ENCODE data around the gene DSN1.

DSN1 gene

GRCh38 chr20:36754656-36755222 lies 18.8 kb downstream of the DSN1 start:
- DNase-seq (ENCODE audit: low read depth in 2 of 2), result peak; percentile 18 to 25

DNA sequence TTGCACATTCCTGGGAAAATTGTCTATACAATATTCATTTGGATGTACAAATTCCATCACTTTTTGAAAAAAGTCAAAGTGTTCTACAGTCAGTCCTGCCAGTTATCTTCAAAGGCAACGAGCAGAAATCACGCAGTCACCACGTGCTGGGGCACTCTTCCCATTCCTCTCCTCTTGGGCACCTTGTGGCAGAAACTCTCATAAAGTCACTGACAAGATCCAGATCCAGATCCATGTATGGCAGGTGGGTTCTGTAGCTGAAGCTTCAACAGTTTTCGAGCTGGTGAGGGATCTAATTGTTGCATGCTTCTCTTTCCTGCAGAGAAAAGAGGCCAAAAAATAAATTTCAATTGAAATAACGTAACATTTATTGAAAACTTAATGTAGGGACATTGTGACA lies 21.0 kb downstream of the DSN1 start:
- no peak for DNase-seq (ENCODE audit: low read depth in 2 of 2)

- DNase-seq (ENCODE audit: low read depth in 2 of 2), result peak; percentile 77 to 82
Observed at GRCh38 chr20:36745927-36746659, 27.5 kb downstream of the DSN1 start, which contains the start of gene NDRG3. Gene NDRG3 (minus strand): TSS chr20:36746090. CDS start chr20:36721735, 24,355 bp downstream.

- DNase-seq (ENCODE audit: low read depth in 2 of 2), result no peak
Observed at GRCh38 chr20:36745234-36745926, 28.2 kb downstream of the DSN1 start.

DNA sequence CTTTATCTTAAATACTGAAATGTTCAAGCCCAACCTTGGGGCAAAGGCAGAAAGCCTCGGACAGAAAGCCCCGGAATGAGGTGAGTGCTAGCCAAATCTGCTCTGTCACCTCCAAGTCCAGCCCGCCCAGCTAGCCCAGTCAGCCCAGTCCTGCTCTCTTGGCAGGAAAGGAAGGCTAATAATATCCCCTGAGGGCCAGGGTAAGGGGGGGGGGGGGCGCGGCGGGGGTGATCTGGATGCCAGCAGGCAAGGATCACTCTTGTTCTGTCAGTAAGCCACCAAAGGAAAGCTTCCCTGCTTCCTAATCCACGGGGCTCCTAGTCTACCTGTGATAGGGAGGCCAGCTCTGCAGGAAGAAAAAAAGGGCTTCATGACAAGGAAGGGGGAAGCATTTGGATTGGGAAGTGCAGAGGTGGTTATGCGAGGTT lies 28.8 kb downstream of the DSN1 start:
- DNase-seq (ENCODE audit: low read depth in 2 of 2), result no peak

DNA sequence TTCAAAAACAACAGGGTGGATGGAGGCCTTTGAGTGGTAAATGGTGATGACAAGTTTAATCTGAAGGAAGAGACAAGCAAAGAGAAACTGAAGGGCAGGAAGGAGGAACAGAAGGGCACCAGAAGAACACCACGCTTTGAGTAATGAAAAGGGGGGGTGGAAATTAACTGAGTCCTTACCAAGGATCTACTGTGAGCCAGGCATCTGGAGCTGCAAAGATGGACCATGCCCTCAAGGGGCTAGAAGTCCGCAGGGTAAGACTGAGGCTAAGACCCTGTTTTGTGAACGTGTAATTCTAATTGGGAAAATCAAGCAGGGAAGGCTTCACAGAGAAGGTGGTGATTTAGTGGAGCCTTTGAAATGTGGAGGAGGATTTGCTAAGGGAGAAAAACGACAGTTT lies 29.3 kb downstream of the DSN1 start:
- DNase-seq (ENCODE audit: low read depth in 2 of 2), result no peak

DNA sequence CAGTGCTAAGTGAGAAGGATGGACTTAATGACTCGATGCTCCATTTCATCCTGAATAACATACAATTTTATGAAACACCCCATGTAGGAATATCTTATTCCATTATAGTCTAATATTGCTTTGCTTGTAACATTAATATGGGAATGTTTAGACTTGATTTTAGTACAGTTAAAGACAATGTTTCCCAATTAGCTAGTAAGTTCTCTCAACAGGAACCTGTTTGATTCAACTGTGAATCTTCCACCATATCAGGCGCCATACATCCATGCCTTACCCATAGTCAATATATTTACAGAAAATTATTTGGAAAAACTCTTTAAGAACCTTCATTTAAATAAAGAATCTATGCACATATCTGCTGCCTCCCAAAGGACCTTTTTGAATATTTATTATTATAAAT lies 31.0 kb downstream of the DSN1 start:
- no peak for DNase-seq (ENCODE audit: low read depth in 2 of 2)

GRCh38 chr20:36741072-36741471 lies 32.5 kb downstream of the DSN1 start:
- no peak for DNase-seq (ENCODE audit: low read depth in 2 of 2)

DNA sequence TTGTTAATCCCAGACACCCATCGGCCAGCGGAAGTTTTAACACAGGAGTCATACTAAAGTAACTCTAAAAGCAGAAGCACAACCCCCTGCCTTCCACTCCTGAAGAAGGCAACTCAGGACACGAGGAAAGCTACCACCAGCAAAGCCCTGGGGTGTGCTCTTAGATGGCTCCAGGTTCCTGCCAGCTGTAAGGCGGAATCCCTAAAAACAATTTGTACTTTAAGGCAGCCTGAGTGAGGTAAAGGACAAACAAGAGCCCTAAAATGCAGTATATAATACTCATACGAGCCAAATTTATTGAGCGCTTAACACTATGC lies 36.4 kb downstream of the DSN1 start:
- DNase-seq (ENCODE audit: low read depth in 2 of 2), result no peak

DNA sequence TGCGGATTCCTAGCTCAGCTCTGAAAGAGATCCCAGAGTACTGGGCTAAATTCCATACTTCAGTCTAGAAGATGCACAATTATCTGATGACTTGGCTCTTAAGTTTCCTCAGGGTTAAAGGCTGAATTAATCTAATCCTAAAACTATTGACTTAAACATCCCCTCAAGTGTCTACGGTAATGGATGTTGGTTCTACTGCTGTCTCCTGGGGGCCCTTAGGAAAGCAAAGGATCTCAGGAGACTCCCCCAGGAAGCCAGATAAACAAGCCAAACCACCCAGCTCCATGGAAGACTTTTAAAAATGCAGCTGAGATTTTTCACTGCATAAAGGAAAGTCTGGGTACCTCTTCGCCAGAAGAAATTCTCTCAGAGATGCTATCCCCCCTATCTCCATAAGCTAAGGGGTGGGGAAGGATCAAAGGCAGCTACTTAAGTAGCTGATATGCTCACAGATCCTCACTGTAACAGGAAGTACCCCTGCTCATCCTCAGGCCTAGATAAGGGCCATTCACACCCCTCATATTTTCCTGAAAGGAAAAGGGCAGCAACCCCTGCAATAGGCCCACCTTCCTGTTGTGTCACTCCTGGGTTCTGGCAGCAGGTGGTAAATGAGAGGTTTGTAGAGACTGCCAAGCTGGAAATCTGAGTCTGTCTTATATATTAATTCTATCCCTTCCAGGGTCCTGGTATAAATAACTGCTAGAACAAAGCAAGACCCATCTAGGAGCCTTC lies 36.9 kb downstream of the DSN1 start:
- no peak for DNase-seq (ENCODE audit: low read depth in 2 of 2)

GRCh38 chr20:36732456-36732855 lies 41.1 kb downstream of the DSN1 start:
- DNase-seq (ENCODE audit: low read depth in 2 of 2), result no peak

DNA sequence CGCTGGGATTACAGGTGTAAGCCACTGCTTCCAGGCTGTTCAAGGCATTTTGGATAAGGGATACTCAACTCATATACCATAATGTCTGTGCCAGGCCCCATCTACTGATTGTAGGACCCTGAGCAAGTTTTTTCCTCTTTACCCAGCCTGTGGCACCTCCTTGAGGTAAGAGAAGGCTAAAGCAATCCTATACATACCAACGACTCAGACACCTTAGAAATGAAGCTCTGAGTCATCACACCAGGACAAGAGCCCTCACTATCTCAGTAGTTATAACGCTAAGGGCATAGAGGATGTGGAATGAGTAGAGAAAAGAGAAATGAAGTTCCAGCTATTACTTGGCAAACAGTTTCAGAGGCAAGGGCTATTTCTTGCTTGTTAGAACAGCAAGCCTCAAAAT lies 44.6 kb downstream of the DSN1 start:
- no peak for DNase-seq (ENCODE audit: low read depth in 2 of 2)

DNA sequence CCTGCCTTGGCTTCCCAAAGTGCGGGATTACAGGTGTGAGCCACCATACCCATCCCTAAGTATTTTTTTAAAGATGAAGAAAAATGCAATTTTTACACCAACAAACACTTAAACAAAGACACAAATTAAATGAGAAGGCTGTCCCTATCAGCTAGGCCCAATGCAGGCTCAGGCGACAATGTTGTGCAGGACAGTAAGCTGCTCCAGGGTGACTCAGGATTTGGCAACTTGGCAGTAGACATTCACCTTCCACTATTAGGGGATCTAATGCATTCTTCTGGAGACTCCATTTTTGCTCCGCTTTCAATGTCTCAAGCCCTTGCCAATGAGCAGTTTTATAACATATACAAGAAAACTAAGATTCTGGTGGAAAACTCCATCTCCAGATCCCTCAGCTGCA lies 47.4 kb downstream of the DSN1 start:
- DNase-seq (ENCODE audit: low read depth in 2 of 2), result no peak

- DNase-seq (ENCODE audit: low read depth in 2 of 2), result no peak
Observed at GRCh38 chr20:36720510-36720909, 53.1 kb downstream of the DSN1 start.

DNA sequence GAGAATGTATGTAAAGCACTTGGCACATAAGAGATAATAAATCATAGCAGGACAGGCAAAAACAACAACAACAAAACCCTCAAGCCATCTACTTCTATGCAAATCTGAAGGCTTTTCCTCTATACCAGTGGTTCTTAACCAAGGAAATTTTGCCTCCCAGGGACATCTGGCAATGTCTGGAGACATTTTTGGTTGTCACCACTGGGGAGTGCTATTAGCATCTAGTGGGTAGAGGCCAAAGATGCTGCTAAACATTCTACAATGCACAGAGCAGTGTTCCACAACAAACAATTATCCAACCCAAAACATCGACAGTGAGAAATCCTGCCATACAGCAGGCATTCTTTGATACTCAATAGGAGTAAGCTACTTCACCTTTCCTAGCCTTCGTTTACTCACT lies 55.9 kb downstream of the DSN1 start:
- no peak for DNase-seq (ENCODE audit: low read depth in 2 of 2)

- DNase-seq (ENCODE audit: low read depth in 2 of 2), result no peak
Observed at GRCh38 chr20:36717021-36717420, 56.5 kb downstream of the DSN1 start.

DNA sequence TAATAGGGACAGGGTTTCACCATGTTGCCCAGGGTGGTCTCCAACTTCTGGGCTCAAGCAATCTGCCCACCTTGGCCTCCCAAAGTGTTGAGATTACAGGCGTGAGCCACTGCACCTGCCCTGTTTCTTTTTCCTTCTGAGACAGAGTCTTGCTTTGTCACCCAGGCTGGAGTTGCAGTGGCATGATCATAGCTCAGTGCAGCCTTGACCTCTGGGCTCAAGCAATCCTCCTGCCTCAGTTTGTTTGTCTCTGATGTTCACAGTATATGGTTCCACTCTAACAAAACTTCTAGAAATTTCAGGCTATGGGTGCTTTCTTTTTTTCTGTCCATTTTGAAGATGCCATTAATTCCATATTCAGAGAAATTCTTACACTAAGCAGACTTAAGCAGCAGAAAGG lies 60.8 kb downstream of the DSN1 start:
- DNase-seq (ENCODE audit: low read depth in 2 of 2), result no peak

- DNase-seq (ENCODE audit: low read depth in 2 of 2), result no peak
Observed at GRCh38 chr20:36709126-36709525, 64.4 kb downstream of the DSN1 start.

DNA sequence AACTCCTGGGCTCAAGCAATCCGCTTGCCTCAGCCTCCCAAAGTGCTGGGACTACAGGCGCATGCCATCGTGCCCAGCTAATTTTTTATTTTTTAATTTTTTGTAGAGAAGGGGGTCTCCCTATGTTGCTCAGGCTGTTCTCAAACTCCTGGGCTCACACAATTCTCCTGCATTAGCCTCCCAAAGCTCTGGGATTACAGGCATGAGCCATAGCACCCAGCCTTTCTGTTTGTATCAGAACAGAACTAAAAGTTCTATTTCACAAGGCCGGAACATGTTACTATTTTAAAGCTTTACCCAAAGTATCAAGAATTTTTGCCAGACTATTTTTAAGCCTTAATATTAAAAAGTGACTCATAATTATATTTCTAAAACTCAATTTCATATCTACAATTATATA lies 70.0 kb downstream of the DSN1 start:
- no peak for DNase-seq (ENCODE audit: low read depth in 2 of 2)
